HL-60/S4 treated with retinoic acid at 250 ng/mL for 4 days and 3 days (cell line): ENCODE data around the gene CD40.

Source experiments
- in situ Hi-C: fragments of 300-500 bp; cut with MboI; formaldehyde crosslinking; loops from 2 replicates; pipeline ENCODE4 v1.7.0; 2022; ENCODE audit warnings: low sequenced_read_pairs

The CD40 gene

DNA sequence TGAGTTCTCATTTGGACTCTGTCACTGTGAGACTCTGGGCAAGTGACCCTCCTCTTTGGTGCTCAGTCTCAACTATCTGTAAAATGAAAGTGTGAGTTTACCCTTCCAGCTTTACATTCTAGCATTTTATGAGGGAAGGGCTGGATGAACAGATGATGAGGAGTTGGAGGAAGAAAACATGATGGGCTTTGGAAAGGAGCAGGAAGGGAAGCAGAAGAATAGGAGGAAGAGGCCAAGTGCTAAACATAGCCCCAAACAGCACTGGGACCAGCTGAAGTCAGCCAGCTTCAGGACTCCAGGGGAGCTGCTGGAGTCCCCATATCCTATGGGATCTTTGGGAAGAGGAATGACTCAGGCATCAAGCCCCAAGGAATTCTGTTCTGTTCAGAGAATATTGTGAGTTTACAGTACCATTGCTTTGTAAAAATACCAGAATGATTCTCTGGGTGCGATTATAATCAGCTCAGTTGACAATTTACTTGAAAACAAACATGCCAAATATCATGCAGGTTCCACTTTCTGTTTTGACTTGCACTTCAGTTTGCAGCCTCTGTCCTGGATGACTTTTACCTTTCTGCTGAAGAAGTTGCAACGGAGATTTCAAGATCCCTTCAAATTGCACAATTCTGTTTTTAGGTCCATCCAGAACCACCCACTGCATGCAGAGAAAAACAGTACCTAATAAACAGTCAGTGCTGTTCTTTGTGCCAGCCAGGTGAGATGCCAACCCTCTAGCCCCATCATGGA is 3.2 kb downstream of the CD40 start:
- in situ Hi-C loops: no loop called here

DNA sequence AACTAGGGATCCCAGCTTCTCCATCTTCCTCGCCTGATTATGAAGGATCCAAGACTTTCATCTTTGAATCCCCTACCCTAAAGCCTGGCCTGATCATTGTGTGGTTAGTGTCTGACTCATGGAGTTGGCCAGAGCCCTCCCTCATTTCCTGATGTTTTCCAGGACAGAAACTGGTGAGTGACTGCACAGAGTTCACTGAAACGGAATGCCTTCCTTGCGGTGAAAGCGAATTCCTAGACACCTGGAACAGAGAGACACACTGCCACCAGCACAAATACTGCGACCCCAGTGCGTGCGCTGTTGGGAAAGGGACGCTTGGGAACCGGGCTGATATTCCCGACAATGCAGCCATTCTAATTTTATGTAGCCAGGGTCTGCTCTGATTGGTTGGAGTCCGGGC is 4.0 kb downstream of the CD40 start:
- in situ Hi-C loops: no loop called here

GRCh38 chr20:46122516-46123481 is 4.7 kb downstream of the CD40 start:
- in situ Hi-C loops: no loop called here

GRCh38 chr20:46123482-46124245 is 5.5 kb downstream of the CD40 start:
- in situ Hi-C loops: no loop called here

GRCh38 chr20:46126440-46127056 is 8.4 kb downstream of the CD40 start:
- in situ Hi-C loops: loop anchor here (5.0 kb wide), 1 partner anchor 216 kb away; no protein-coding TSS in a partner anchor

GRCh38 chr20:46127396-46128010 is 9.4 kb downstream of the CD40 start:
- in situ Hi-C loops: loop anchor here (5.0 kb wide), 1 partner anchor 215 kb away; no protein-coding TSS in a partner anchor

DNA sequence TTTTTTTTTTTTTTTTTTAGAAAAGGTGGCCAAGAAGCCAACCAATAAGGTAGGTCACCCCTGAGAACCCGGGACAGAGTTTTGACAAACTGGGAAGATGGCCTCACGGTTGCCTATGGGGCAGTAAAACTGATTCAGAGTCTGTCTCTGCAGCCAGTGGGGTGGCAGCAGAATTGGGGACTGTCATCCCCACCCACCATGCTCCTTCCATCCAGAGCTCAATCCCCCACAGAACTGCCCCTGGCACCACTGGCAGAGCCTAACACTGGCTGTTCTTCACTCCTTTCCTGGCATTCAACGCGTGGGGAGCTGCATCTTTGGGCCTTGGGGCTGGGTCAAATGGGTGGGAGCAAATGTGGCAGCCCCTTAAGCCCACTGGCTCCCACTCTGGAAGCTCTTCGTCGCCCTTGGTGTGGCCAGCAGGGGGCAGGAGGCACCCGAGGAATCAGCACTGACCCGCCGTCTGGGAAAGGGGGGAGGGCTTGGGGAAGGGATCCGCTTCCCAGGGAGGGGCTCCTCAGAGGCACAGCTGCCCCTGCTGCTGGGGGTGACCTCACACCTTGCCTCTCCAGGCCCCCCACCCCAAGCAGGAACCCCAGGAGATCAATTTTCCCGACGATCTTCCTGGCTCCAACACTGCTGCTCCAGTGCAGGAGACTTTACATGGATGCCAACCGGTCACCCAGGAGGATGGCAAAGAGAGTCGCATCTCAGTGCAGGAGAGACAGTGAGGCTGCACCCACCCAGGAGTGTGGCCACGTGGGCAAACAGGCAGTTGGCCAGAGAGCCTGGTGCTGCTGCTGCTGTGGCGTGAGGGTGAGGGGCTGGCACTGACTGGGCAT is 10.4 kb downstream of the CD40 start:
- in situ Hi-C loops: loop anchor here (5.0 kb wide), 1 partner anchor 214 kb away; no protein-coding TSS in a partner anchor

- in situ Hi-C loops: loop anchor here (5.0 kb wide), 1 partner anchor 212 kb away; no protein-coding TSS in a partner anchor
These were observed 11.9 kb downstream of the CD40 start for GRCh38 chr20:46129955-46130481.

DNA sequence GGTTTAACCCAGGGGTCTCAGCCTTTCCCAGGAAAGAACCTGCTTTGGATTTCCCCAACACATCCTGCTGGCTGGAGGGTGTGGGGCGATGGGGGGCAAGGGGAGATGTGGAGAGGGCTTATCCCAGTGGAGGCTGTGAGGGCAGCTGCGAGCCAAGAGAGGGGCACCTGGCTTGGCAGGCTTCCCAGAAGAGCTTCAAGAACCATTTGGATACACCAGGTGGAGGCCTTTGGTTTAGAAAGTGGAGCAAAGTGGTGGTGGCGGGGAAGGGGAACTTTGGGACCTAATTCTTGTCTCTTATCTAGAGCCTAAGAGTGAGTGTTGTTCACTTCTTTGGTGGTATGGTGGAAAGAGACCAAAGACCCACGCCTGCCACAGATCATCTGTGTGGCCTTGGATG is 12.4 kb downstream of the CD40 start:
- in situ Hi-C loops: no loop called here

GRCh38 chr20:46131396-46131795 is 13.3 kb downstream of the CD40 start:
- in situ Hi-C loops: no loop called here

DNA sequence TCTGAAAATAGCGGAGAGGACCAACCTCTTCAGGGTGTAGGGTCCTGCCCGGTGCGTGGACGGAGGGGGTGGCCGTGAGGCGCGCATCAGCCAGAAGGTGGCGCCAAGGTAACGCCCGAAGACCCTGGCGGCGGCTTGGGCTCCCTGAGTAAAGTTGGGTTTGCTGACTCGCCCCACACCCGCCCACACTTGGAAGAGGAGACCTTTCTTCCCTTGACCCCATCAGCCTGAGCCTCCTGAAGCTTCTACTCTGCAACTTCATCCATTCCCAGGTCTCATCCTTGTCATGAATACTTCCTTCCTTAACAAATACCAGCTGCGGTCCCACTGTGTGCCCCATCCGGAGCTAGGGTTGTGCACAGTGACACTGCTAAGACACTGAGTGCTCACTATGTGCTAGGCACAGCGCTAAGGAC is 14.6 kb downstream of the CD40 start:
- in situ Hi-C loops: no loop called here

- in situ Hi-C loops: no loop called here
These were observed 16.0 kb downstream of the CD40 start for GRCh38 chr20:46133886-46134654.

DNA sequence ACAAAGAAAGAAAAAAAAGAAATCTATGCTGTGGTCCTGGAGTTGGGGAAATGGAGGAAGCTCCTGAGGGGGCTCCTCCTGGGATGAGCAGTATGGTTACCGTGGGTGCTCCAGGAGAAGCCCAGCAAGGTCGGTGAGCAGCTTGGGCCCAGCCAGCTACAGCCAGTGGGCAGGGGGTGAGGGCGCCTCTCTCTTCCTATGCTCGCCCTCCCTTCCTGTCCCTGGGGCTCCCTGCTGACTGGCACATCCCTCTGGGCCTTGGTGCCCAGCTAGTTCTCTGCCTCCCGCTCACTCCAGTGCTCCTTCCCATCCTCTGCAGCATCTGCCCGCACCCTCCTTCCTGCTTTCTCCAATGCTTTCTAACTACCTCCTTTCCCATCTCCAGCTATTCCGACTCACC is 16.6 kb downstream of the CD40 start:
- in situ Hi-C loops: no loop called here

DNA sequence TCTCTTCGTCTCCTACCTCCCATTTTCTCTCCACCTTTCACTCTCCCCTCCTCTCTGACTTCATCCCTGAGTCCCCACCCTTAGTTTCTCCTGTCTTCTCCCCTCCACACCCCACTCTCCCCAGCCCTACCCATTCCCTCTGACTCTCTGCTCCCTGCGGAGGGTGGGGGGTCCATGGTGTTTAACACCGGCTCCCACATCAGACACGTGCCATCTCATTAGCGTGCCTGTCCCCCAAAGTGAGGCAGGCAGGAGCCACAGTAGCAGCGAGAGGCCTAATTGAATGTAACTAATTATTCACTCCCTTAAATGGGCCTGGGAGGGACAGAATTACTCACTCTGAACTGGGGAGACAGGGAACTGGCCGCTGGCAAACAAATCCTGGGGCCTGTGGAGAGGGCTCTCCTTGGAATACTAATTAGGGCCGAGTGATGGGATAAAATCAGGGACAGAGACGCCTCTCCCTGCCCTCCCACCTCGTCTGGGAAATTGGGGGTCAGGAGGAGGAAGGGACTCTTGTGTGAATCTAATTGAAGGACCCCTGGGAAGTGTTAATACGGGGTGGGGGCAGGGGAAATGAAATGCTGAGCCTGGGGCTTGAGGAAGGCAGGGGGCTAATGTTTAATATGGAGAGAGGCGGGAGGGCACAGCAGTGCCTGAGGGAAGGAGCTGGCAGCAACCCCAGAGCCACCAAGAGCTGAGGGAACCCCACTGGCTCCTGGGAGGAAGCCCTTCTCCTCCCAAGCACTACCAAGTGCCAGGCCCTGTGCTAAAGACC is 17.9 kb downstream of the CD40 start:
- in situ Hi-C loops: no loop called here

DNA sequence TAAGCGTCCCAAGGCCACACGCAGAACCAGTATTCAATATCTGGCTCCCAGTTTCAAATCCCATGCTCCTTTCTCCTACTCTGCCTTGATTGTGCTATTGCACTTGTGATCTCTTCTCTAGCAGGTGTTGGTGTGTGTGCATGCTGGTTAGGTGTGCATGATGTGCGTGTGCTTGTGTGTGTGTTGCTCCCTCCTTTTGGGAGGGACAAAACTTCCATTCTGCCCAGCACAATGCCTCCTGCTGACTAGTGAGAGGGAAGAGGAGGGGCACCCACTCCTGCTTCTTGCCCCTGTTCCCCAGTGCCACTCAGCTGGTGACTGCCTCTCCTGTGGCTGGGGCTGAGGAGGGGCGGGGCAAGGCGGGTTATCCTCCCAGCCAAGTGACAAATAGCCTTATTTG is 19.7 kb downstream of the CD40 start:
- in situ Hi-C loops: no loop called here

- in situ Hi-C loops: no loop called here
These were observed 21.3 kb downstream of the CD40 start for GRCh38 chr20:46139266-46139889.

DNA sequence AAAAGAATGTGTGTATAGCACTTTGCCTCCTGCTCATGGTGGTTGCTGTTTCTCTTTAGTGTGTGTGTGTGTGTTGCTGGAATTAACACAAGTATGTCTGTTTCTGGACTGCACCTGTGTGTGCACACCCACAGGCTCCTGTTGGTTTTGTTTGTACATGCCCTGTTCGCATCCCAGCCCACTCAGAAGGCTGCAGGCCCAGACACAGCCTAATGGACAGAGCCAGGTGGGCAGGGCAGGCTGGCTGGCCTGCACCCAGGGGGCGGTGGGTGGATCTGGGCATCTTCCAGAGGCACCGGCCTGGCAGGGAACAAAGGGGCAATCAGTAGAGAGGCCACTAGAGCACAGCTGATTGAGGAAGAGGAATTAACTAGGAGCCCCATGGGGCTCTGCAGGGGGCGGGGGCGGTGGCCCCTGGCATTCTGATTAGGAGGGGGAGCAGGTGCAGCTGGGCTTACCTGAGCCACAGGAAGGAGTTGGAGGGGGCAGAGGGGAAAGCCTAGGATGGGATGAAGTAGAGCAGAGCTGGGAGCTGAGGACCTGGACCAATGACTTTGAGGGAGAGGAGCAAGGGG is 21.9 kb downstream of the CD40 start:
- in situ Hi-C loops: no loop called here
